ENCODE measurements around the gene LYPD6B.

LYPD6B gene

DNA sequence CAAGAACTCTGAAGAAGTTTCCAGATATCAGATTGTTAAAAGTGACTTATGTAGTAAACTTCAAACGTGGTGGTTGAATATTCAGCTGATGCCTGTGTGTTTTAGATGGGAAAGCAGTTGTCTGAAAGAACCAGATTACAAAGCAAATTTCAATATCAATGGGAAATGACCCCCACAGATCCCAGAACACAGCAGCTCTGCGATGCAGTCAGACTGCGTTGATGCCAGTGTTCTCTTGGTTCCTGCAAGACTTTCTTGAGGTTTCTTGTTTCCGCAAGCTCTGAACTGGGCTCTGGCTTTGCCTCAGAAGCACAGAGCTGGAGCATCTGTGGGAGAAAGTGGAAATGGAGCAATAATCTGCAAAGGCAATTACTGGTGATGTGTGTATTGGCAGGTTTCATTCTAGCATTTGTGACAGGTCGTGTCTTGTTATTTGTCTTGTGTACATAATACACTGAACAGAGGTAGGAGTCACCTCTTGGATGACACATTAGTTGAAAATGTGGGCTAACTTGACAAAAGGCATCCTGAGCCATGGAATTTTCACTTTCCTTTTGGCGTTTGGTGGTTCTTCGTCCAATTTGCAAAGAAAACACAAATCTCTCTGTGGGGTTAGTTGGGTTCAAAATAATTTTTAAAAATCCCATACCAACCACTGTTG lies 10.8 kb upstream of the LYPD6B start:
- Histone ChIP-seq H3K4me1 (ENCODE audit: control insufficient read depth, insufficient read depth, low read length, poor library complexity, severe bottlenecking) (peaks cover 6% of the 10 kb centered on the region), H3K27ac (ENCODE audit: low read depth, low read length, severe bottlenecking) (no peak overlapping the region), H3K4me3 (ENCODE audit: extremely low read depth, insufficient read depth, low read length, poor library complexity, severe bottlenecking) (no peak overlapping the region), H3K36me3 (ENCODE audit: control insufficient read depth, insufficient read depth, low read length) (no peaks in the 10 kb centered on the region), H3K9me3 (ENCODE audit: control insufficient read depth, low read length) (no peaks in the 10 kb centered on the region)
- 38 to 44% methylated on average over 4 to 5 of the region's 7 CpGs for WGBS, 2 experiments (ENCODE audit: insufficient coverage in 2 of 2)

DNA sequence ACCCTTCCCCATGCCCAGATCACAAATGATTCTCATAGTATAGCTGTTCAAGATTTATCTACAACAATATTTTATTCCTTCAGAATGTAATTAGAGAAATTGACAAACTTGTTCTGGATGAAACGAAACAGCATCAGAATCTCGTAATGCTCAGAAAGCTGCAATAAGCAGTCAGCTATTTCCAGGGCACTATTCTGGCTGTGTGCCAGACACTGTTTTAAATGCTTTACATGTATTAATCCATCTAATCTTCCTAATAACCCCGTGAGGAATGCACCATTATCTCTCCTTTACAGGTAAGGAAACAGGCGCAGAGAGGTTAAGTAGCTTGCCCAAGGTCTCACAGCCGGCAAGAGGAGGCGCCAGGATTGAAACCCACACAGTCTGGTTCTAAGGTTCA lies 10.1 kb upstream of the LYPD6B start:
- H3K36me3 ChIP-seq (ENCODE audit: control insufficient read depth, insufficient read depth, low read length): no peaks in the 10 kb centered on the region

DNA sequence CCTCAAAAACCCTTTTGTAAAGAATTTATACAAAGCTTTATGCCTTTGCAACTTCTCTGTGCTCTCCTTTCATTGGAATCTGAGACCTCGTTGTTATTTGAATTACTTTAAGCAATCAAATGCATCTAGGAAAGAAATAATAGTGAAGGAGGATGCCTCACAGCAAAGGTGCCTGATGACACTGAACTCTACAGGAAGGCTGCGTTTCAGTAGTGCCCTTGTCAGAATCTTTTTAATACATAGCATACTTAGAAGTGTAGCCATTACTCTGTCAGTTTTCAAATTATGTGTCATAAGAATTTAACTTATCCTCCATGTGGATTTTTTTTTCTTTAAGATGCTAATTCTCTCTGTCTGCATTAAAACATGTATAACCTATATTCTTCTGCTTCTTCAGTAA lies 9.6 kb upstream of the LYPD6B start:
- Histone ChIP-seq H3K4me3 (ENCODE audit: extremely low read depth, insufficient read depth, low read length, poor library complexity, severe bottlenecking) (no peak overlapping the region), H3K27ac (ENCODE audit: low read depth, low read length, severe bottlenecking) (no peak overlapping the region), H3K4me1 (ENCODE audit: control insufficient read depth, insufficient read depth, low read length, poor library complexity, severe bottlenecking) (peaks cover 6% of the 10 kb centered on the region), H3K9me3 (ENCODE audit: control insufficient read depth, low read length) (no peaks in the 10 kb centered on the region), H3K36me3 (ENCODE audit: control insufficient read depth, insufficient read depth, low read length) (no peaks in the 10 kb centered on the region)
- 80% methylated on average over 1 of the region's 2 CpGs; no CpG with 5 or more reads in 1 of the 2 experiments for WGBS, 2 experiments (ENCODE audit: insufficient coverage in 2 of 2)

More for the DNA sequence above, 10.1 kb upstream of the LYPD6B start:
- Histone ChIP-seq H3K4me1 (ENCODE audit: control insufficient read depth, insufficient read depth, low read length, poor library complexity, severe bottlenecking) (peaks cover 6% of the 10 kb centered on the region), H3K9me3 (ENCODE audit: control insufficient read depth, low read length) (no peaks in the 10 kb centered on the region), H3K27ac (ENCODE audit: low read depth, low read length, severe bottlenecking) (no peak overlapping the region), H3K4me3 (ENCODE audit: extremely low read depth, insufficient read depth, low read length, poor library complexity, severe bottlenecking) (no peak overlapping the region)
- whole genome bisulfite sequencing, 2 experiments (ENCODE audit: insufficient coverage in 2 of 2): 85 to 94% methylated on average over 4 of the region's 6 CpGs

DNA sequence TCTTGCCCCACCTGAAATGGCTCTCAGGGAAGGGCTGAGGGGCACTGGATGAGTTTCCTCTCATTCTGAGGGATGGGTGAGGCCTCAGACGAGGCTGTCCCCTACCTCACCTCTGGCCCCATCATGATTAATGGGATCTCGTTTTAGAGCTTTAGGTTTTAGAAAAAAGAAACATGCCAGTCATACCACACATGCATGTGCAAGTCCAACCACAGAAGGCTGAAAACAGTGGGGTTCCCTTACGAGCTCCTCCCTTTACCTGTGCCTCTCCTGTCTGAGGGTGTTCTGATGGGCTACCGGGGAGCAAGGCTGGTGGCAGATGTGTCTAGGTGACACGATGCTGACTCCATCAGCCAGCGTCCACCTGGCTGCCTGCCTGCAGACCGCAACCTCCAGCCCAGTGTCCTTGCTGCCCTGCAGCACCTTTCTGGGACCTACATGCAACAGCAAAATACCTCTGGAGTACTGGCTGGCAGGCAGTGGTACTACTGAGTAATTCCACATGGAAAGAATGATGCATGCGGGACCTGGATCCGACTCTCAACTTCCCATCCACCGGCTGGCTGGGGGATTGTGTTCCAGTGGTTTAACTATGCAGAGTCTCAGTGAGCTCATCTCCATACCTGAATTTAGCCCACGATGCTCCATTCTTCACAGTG lies 9.1 kb upstream of the LYPD6B start:
- Histone ChIP-seq H3K9me3 (ENCODE audit: control insufficient read depth, low read length) (no peaks in the 10 kb centered on the region), H3K36me3 (ENCODE audit: control insufficient read depth, insufficient read depth, low read length) (no peaks in the 10 kb centered on the region), H3K4me3 (ENCODE audit: extremely low read depth, insufficient read depth, low read length, poor library complexity, severe bottlenecking) (no peak overlapping the region), H3K27ac (ENCODE audit: low read depth, low read length, severe bottlenecking) (no peak overlapping the region), H3K4me1 (ENCODE audit: control insufficient read depth, insufficient read depth, low read length, poor library complexity, severe bottlenecking) (peaks cover 6% of the 10 kb centered on the region)
- 82 to 89% methylated on average over 5 to 6 of the region's 11 CpGs for WGBS, 2 experiments (ENCODE audit: insufficient coverage in 2 of 2)

DNA sequence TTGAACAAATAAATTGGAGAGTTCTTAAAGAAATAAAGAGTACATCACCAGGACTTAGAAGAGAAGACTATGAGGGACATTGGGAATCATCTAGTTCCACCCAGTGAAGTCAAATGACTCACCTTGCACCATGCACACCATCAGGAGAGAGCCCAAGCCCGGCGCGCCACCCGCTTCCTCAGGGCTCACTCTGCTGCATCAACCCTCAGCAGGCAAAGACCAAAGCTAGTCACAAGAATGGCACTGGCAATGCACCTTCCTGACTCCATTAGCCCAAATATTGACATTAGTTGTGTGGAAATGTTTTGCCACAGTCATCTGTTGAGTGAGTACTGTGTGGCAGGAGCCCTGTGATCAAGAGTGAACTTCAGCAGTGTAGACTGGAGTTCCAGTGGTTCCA lies 7.1 kb upstream of the LYPD6B start:
- H3K36me3 ChIP-seq (ENCODE audit: control insufficient read depth, insufficient read depth, low read length): no peaks in the 10 kb centered on the region
- peaks cover 6% of the 10 kb centered on the region for H3K4me1 ChIP-seq (ENCODE audit: control insufficient read depth, insufficient read depth, low read length, poor library complexity, severe bottlenecking)
- H3K4me3 ChIP-seq (ENCODE audit: extremely low read depth, insufficient read depth, low read length, poor library complexity, severe bottlenecking): no peak overlapping the region
- no peak overlapping the region for H3K27ac ChIP-seq (ENCODE audit: low read depth, low read length, severe bottlenecking)
- no peaks in the 10 kb centered on the region for H3K9me3 ChIP-seq (ENCODE audit: control insufficient read depth, low read length)
- 100% methylated on average over 4 of the region's 4 CpGs; no CpG with 5 or more reads in 1 of the 2 experiments for WGBS, 2 experiments (ENCODE audit: insufficient coverage in 2 of 2)

DNA sequence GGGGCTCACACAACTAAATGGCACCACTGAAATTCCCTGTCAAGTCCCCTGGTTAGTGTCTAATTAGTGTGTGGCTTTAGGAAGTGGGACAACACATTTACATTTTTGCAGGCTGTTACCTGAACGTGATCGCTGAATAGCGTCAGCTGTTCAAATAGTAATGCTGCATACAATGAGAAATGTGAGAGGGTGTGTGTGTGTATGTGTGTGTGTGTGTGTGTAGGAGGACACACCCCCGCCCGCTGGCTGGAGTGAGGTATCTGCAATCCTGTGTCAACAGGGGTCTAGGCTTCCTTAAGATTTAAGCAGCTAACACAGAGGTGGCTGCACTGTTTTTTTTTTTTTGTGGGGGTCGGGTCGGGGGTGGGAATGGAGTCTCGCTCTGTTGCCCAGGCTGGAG lies 4.8 kb upstream of the LYPD6B start:
- no peak overlapping the region for H3K4me3 ChIP-seq (ENCODE audit: extremely low read depth, insufficient read depth, low read length, poor library complexity, severe bottlenecking)
- no peaks in the 10 kb centered on the region for H3K9me3 ChIP-seq (ENCODE audit: control insufficient read depth, low read length)
- 85 to 88% methylated on average over 3 to 6 of the region's 8 CpGs for WGBS, 2 experiments (ENCODE audit: insufficient coverage in 2 of 2)
- H3K36me3 ChIP-seq (ENCODE audit: control insufficient read depth, insufficient read depth, low read length): no peaks in the 10 kb centered on the region
- H3K27ac ChIP-seq (ENCODE audit: low read depth, low read length, severe bottlenecking): no peak overlapping the region
- H3K4me1 ChIP-seq (ENCODE audit: control insufficient read depth, insufficient read depth, low read length, poor library complexity, severe bottlenecking): peaks cover 6% of the 10 kb centered on the region

DNA sequence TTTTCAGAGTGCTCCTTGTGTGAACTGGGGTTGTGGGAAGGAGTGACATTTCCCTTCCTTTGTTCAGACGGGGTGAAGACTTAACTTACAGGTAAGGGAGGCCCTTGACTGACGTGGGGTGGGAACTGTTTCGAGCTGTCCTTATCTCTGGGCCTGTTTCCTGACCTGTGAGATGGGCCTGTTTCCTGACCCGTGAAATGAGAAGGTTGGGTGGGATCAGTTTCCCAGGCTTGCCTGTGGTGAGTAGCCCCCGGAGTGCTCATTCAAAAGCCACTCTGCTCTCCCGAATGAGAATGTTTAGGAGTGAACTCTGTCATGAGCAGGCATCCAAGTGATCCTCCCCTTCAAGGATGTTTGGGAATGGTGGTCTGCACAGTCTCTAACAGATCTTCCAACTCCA lies 4.1 kb upstream of the LYPD6B start:
- WGBS, 2 experiments (ENCODE audit: insufficient coverage in 2 of 2): 77 to 100% methylated on average over 1 to 4 of the region's 6 CpGs
- H3K27ac ChIP-seq (ENCODE audit: low read depth, low read length, severe bottlenecking): no peak overlapping the region
- no peaks in the 10 kb centered on the region for H3K36me3 ChIP-seq (ENCODE audit: control insufficient read depth, insufficient read depth, low read length)
- no peak overlapping the region for H3K4me3 ChIP-seq (ENCODE audit: extremely low read depth, insufficient read depth, low read length, poor library complexity, severe bottlenecking)
- no peaks in the 10 kb centered on the region for H3K9me3 ChIP-seq (ENCODE audit: control insufficient read depth, low read length)
- H3K4me1 ChIP-seq (ENCODE audit: control insufficient read depth, insufficient read depth, low read length, poor library complexity, severe bottlenecking): peaks cover 6% of the 10 kb centered on the region

DNA sequence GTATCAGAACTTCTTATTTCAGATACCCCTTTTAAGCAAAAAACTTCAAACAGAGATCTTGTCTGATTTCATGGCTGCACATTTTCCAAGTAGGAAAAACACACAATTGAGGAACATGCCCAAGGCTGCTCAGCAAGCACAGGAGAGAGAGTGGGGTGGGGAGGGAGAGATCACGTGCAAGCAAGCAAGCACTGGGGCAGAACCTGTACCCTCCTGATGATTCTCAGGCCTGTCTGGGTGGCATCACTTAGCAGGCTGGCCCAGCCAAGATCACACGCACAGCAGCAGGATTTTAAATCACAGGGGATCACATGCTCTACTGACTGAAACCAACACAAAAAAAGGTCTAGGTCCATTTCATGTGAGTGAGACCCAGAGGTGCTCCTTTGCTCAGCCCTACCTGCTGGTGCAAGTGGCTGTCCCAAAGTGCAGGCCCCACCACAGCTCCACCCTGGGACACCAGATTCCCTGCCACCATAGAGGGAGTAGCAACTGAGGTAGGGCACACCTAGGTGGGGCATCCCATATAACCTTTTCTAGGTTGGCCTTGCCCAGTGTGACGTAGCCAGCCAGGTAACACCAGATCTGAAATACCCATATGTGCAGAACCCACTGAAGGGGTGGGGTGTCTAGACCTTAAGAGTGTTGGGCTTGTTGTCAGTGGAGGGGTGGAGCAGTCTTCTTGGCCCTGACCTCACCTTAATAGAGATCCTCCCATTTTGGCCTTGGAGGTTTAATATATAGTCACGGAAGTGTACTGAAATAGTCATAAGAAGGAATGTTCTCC lies 1.8 kb upstream of the LYPD6B start:
- H3K36me3 ChIP-seq (ENCODE audit: control insufficient read depth, insufficient read depth, low read length): no peaks in the 10 kb centered on the region
- H3K4me1 ChIP-seq (ENCODE audit: control insufficient read depth, insufficient read depth, low read length, poor library complexity, severe bottlenecking): peaks cover 6% of the 10 kb centered on the region
- H3K9me3 ChIP-seq (ENCODE audit: control insufficient read depth, low read length): no peaks in the 10 kb centered on the region
- WGBS, 2 experiments (ENCODE audit: insufficient coverage in 2 of 2): 92 to 94% methylated on average over 2 to 3 of the region's 4 CpGs
- no peak overlapping the region for H3K4me3 ChIP-seq (ENCODE audit: extremely low read depth, insufficient read depth, low read length, poor library complexity, severe bottlenecking)
- no peak overlapping the region for H3K27ac ChIP-seq (ENCODE audit: low read depth, low read length, severe bottlenecking)

DNA sequence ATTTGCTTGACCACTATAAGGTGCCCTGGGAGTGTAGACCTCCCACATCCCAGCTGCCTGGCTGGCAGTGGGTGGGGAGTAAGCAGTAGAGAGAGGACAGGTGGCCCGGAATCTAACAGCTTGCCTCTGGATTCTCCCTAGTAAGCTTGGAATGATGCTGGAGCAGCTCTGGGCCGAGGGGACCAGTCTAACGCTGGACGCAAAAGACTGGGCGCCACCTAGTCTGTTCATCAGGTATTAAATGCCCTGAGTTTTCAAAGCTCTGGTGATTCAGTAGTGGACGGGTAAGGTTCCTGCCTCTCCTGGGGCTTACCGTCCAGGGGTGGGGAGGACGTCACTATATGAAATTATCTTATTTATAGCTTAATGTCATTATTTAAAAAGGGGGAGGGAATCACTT lies 648 bp upstream of the LYPD6B start:
- Histone ChIP-seq H3K4me1 (ENCODE audit: control insufficient read depth, insufficient read depth, low read length, poor library complexity, severe bottlenecking) (no peaks in the 10 kb centered on the region), H3K9me3 (ENCODE audit: control insufficient read depth, low read length) (no peaks in the 10 kb centered on the region), H3K27ac (ENCODE audit: low read depth, low read length, severe bottlenecking) (no peak overlapping the region), H3K4me3 (ENCODE audit: extremely low read depth, insufficient read depth, low read length, poor library complexity, severe bottlenecking) (peak overlapping the region; percentile 46), H3K36me3 (ENCODE audit: control insufficient read depth, insufficient read depth, low read length) (no peaks in the 10 kb centered on the region)
- WGBS, 2 experiments (ENCODE audit: insufficient coverage in 2 of 2): 65 to 69% methylated on average over 4 of the region's 8 CpGs

DNA sequence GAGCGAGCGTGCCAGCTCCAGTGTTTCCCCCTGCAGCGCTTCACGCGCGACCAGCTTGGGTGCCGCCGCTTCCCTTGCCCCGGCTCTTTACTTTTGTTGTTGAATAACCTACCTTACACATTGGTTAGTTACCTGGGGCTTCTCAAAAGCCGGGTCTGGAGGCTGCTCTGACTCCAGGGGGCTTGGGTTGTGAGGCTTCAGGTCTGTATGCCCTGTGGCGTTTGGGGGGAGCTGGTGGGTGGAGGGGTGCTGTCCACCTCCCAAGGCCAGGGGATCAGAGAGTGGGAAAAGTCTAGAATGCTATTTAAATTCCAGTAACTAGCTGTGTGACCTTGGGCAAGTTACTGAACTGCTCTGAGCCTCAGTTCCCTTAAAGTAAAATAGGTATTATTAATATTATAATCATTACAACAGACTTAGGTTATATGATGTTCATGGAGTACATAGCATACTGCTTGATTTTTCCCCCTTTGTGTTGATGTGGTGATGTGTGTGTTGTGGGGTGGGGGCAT lies 770 bp downstream of the LYPD6B start:
- peak overlapping the region; percentile 46 for H3K4me3 ChIP-seq (ENCODE audit: extremely low read depth, insufficient read depth, low read length, poor library complexity, severe bottlenecking)
- H3K27ac ChIP-seq (ENCODE audit: low read depth, low read length, severe bottlenecking): no peak overlapping the region
- no peaks in the 10 kb centered on the region for H3K36me3 ChIP-seq (ENCODE audit: control insufficient read depth, insufficient read depth, low read length)
- no peaks in the 10 kb centered on the region for H3K4me1 ChIP-seq (ENCODE audit: control insufficient read depth, insufficient read depth, low read length, poor library complexity, severe bottlenecking)
- H3K9me3 ChIP-seq (ENCODE audit: control insufficient read depth, low read length): no peaks in the 10 kb centered on the region
- WGBS, 2 experiments (ENCODE audit: insufficient coverage in 2 of 2): 28 to 30% methylated on average over 7 to 9 of the region's 11 CpGs
